ENCODE data around the gene OR56B4. TPM values are rescaled to one million over a fixed set of nuclear protein-coding genes. Genes with fewer than 3 reads are reported as not detected.
A peak's percentile ranks its signal among the peaks of the same experiment; 100 is the strongest.
"Not testable (repeated sequence)": the region's sequence is repeated elsewhere in the genome, so short reads cannot be mapped to it uniquely, and the experiment has no call there.

OR56B4 gene
- total and polyA plus RNA-seq, 12 donors: not detected

DNA sequence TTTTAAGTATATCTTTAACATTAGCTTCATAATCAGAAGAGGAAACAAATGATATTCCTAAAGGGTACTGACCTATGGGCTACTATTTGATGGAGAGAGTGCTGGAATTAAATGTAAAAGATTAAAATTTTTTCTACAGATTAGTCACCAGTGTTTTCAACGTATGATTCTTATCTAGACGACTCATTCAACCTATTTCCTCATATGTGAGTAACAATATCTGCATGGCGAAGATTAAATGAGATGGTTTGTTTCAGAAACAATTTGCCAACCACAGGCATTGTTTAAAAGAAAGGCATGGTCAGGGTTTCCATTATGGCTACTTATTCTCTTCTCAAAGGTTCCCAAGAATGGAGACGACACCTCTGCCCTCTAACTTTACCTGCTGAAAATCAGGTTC lies 20.4 kb downstream of the OR56B4 start:
- TF ChIP-seq CTCF (IDR thresholded peaks at IDR 0.05): no peak
- no peak overlapping the region for H3K27ac ChIP-seq
- H3K4me3 ChIP-seq: no peak overlapping the region
- H3K36me3 ChIP-seq: no peaks in the 10 kb centered on the region
- no peaks in the 10 kb centered on the region for H3K27me3 ChIP-seq
- WGBS, 2 donors: 70 to 81% methylated on average over 4 of the region's 4 CpGs
- ATAC-seq (no peak), DNase-seq (no peak)
- intact Hi-C loops (cut with DNase I): no loop called here
- H3K4me1 ChIP-seq: peaks cover 0 to 27% (median 0%) of the 10 kb centered on the region in 9 donors
- no peaks in the 10 kb centered on the region for H3K9me3 ChIP-seq

GRCh38 chr11:6129011-6129410 lies 21.5 kb downstream of the OR56B4 start:
- no peak overlapping the region for H3K4me3 ChIP-seq
- H3K36me3 ChIP-seq: no peaks in the 10 kb centered on the region
- no peak for ATAC-seq
- WGBS, 2 donors: 94 to 100% methylated on average over 1 of the region's 1 CpG
- no peaks in the 10 kb centered on the region for H3K27me3 ChIP-seq
- H3K4me1 ChIP-seq: peaks cover 0 to 27% (median 0%) of the 10 kb centered on the region in 9 donors
- TF ChIP-seq CTCF (IDR thresholded peaks at IDR 0.05): no peak
- DNase-seq: no peak
- H3K27ac ChIP-seq: peak overlapping the region in 1 of 10 donors; percentile 66
- H3K9me3 ChIP-seq: no peaks in the 10 kb centered on the region
- intact Hi-C loops (cut with DNase I): no loop called here

GRCh38 chr11:6129635-6130034 lies 22.2 kb downstream of the OR56B4 start:
- H3K27ac ChIP-seq: peak overlapping the region in 1 of 10 donors; percentile 66
- DNase-seq (no peak), ATAC-seq (no peak)
- H3K4me3 ChIP-seq: no peak overlapping the region
- peaks cover 0 to 27% (median 0%) of the 10 kb centered on the region in 9 donors for H3K4me1 ChIP-seq
- H3K9me3 ChIP-seq: no peaks in the 10 kb centered on the region
- H3K36me3 ChIP-seq: no peaks in the 10 kb centered on the region
- no peak for TF ChIP-seq CTCF (IDR thresholded peaks at IDR 0.05)
- WGBS, 2 donors: 55% methylated on average over 1 of the region's 1 CpG
- intact Hi-C loops (cut with DNase I): no loop called here
- H3K27me3 ChIP-seq: no peaks in the 10 kb centered on the region

- intact Hi-C loops (cut with DNase I): no loop called here
- Histone ChIP-seq H3K27ac (no peak overlapping the region), H3K9me3 (peaks cover 0 to 3% (median 0%) of the 10 kb centered on the region in 11 donors), H3K36me3 (no peaks in the 10 kb centered on the region), H3K27me3 (no peaks in the 10 kb centered on the region), H3K4me1 (peaks cover 0 to 24% (median 0%) of the 10 kb centered on the region in 9 donors), H3K4me3 (no peak overlapping the region)
- DNase-seq (no peak), ATAC-seq (no peak)
- 93% methylated on average over 1 of the region's 1 CpG for WGBS, 2 donors
- no peak for TF ChIP-seq CTCF (IDR thresholded peaks at IDR 0.05)
These were observed 24.9 kb downstream of the OR56B4 start for GRCh38 chr11:6132431-6132830.

GRCh38 chr11:6135936-6136335 lies 28.5 kb downstream of the OR56B4 start:
- not testable (repeated sequence) for ATAC-seq, H3K27me3 ChIP-seq

More at GRCh38 chr11:6135936-6136335, 28.5 kb downstream of the OR56B4 start:
- H3K27ac ChIP-seq; H3K36me3 ChIP-seq; DNase-seq; H3K4me3 ChIP-seq; H3K9me3 ChIP-seq; H3K4me1 ChIP-seq; intact Hi-C loops (cut with DNase I): not testable (repeated sequence)
- WGBS, 2 donors: 9 to 28% methylated on average over 2 of the region's 2 CpGs

All from heart right ventricle (tissue), 16 donors.